GM12878 (cell line): ENCODE measurements around the gene TNK1. TPM values are rescaled to one million over a fixed set of nuclear protein-coding genes. Genes with fewer than 3 reads are reported as not detected.

Source experiments
- EGR1 ChIP-seq, 2 experiments: IDR thresholded peaks; 1 replicate in 1 of 2; 2 replicates in 1 of 2; pipeline ENCODE4 v1.6.1; 2011 to 2012; ENCODE audit warnings: low read depth in 2 of 2, low read length in 2 of 2, borderline replicate concordance in 1 of 2, mild to moderate bottlenecking in 1 of 2, moderate library complexity in 1 of 2
- IRF4 ChIP-seq: IDR thresholded peaks from 2 replicates; pipeline ENCODE4 v1.6.1; 2011; ENCODE audit warnings: low read depth, low read length
- MEF2B ChIP-seq: fragments of 450-650 bp; IDR thresholded peaks from 2 replicates; pipeline ENCODE4 v1.6.1; 2018; ENCODE audit warnings: mild to moderate bottlenecking, moderate library complexity; ENCODE audit not compliant: partially characterized antibody, poor library complexity, severe bottlenecking
- PML ChIP-seq: IDR thresholded peaks from 2 replicates; pipeline ENCODE4 v1.6.1; 2012; ENCODE audit warnings: low read length, inconsistent platforms
- RAD21 ChIP-seq: IDR thresholded peaks from 2 replicates; pipeline ENCODE4 v1.6.1; 2011; ENCODE audit warnings: mild to moderate bottlenecking, low read depth, low read length, moderate library complexity; ENCODE audit not compliant: insufficient read depth
- RUNX3 ChIP-seq: IDR thresholded peaks from 2 replicates; pipeline ENCODE4 v1.6.1; 2012; ENCODE audit warnings: low read length, inconsistent platforms
- SMARCA5 ChIP-seq: fragments of 450-650 bp; IDR thresholded peaks from 2 replicates; pipeline ENCODE4 v1.6.1; 2017; ENCODE audit warnings: mild to moderate bottlenecking
- STAT3 ChIP-seq: IDR thresholded peaks from 2 replicates; pipeline ENCODE4 v1.6.1; 2011; ENCODE audit warnings: low read depth, low read length, improper control_type of control experiment
- TAF1 ChIP-seq: IDR thresholded peaks from 2 replicates; pipeline ENCODE4 v1.6.1; 2011; ENCODE audit warnings: mild to moderate bottlenecking, low read depth, low read length, borderline replicate concordance
- YBX1 ChIP-seq: fragments of 450-650 bp; IDR thresholded peaks from 2 replicates; pipeline ENCODE4 v1.6.1; 2016; ENCODE audit warnings: antibody characterized with exemption
- ZZZ3 ChIP-seq: IDR thresholded peaks from 2 replicates; pipeline ENCODE4 v1.6.1; 2011; ENCODE audit warnings: low read depth; ENCODE audit not compliant: control insufficient read depth, insufficient read length
- polyA plus RNA-seq, 11 experiments: library from polyadenylated mRNA; depleted of rRNA in 4 of 11; unstranded in 6 of 11; stranded (reverse) in 5 of 11; fragments of >200 nt; fragmentation: Nextera tagmentation in 4 of 11; fragmentation: Illumina TruSeq in 1 of 11; extraction: Ambion mirVana in 4 of 11; extraction: Trizol in 1 of 11; gene quantifications; 1 replicate in 1 of 11; 2 replicates in 10 of 11; pipeline versions ENCODE4 v1.2.1 to v1.2.3, GENCODE V29; 2011 to 2016; ENCODE audit warnings: inconsistent platforms in 2 of 11, missing spikeins in 2 of 11, low read depth in 1 of 11
- total RNA-seq, 4 experiments: library from RNA; depleted of rRNA in 3 of 4; stranded (reverse); fragments of >200 nt in 3 of 4; fragmentation: Illumina TruSeq in 1 of 4; extraction: Trizol in 1 of 4; gene quantifications; 2 replicates each; pipeline versions ENCODE4 v1.2.1 to v1.2.3, GENCODE V29; 2013 to 2021
- TF ChIP-seq, protein P1 (sequence below): fragments of 450-650 bp; IDR thresholded peaks from 2 replicates; pipeline ENCODE4 v1.6.1; 2017; ENCODE audit warnings: antibody characterized with exemption, mild to moderate bottlenecking, moderate library complexity
- TF ChIP-seq, protein P2 (sequence below): fragments of 450-650 bp; IDR thresholded peaks from 2 replicates; pipeline ENCODE4 v1.6.1; 2018; ENCODE audit warnings: borderline replicate concordance, mild to moderate bottlenecking; ENCODE audit not compliant: partially characterized antibody
- TF ChIP-seq, protein P3 (sequence below): fragments of 450-650 bp; IDR thresholded peaks from 2 replicates; pipeline ENCODE4 v1.6.1; 2016; ENCODE audit warnings: mild to moderate bottlenecking, moderate library complexity, borderline replicate concordance
- TF ChIP-seq, protein P4 (sequence below): IDR thresholded peaks from 2 replicates; pipeline ENCODE4 v1.6.1; 2012; ENCODE audit warnings: low read length, inconsistent platforms

TNK1 gene
- total and polyA plus RNA-seq, 10 of the 15 experiments (the other 5 are each of a cell fraction or from before 2014, with no cell fraction given), result 0.06 to 2.5 (median 0.70) TPM

DNA sequence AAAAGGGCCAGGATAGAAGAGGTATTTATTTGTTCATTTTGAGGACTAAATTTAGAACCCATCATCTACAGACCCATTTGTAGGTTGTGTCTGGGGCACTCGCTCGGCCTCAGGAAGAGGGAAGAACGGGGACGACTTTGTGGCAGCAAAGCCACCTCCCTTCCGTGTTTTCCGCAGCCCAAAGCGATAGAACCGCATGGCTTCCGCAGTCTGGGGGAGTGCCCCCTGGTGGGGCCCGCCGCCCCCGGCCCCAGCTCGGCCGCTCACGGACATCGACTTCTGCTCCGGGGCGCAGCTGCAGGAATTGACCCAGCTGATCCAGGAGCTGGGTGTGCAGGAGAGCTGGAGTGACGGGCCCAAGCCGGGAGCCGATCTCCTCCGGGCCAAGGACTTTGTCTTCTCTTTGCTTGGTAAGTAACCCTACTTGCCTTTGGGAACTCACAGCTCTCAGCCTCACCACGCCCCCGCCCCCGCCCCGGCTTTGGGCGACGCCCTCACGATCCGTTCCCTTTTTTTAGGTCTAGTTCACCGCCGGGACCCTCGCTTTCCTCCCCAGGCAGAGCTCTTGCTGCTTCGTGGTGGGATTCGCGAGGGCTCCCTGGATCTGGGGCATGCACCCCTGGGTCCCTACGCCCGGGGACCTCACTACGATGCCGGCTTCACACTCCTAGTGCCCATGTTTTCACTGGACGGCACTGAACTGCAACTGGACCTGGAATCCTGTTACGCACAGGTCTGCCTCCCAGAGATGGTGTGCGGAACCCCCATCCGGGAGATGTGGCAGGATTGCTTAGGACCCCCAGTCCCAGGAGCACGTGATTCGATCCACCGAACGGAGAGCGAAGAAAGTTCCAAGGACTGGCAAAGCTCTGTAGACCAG lies 55.0 kb downstream of the TNK1 start (continued):
- TF ChIP-seq, protein P1, sequence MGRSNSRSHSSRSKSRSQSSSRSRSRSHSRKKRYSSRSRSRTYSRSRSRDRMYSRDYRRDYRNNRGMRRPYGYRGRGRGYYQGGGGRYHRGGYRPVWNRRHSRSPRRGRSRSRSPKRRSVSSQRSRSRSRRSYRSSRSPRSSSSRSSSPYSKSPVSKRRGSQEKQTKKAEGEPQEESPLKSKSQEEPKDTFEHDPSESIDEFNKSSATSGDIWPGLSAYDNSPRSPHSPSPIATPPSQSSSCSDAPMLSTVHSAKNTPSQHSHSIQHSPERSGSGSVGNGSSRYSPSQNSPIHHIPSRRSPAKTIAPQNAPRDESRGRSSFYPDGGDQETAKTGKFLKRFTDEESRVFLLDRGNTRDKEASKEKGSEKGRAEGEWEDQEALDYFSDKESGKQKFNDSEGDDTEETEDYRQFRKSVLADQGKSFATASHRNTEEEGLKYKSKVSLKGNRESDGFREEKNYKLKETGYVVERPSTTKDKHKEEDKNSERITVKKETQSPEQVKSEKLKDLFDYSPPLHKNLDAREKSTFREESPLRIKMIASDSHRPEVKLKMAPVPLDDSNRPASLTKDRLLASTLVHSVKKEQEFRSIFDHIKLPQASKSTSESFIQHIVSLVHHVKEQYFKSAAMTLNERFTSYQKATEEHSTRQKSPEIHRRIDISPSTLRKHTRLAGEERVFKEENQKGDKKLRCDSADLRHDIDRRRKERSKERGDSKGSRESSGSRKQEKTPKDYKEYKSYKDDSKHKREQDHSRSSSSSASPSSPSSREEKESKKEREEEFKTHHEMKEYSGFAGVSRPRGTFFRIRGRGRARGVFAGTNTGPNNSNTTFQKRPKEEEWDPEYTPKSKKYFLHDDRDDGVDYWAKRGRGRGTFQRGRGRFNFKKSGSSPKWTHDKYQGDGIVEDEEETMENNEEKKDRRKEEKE, result no peak
- peak; percentile 51 for TF ChIP-seq RUNX3
- 0 out of 2 replicates have a peak, but pooled peaks have one; percentile 22 for TF ChIP-seq PML
- TF ChIP-seq RAD21, result no peak
- no peak for TF ChIP-seq YBX1
- TF ChIP-seq, protein P2, sequence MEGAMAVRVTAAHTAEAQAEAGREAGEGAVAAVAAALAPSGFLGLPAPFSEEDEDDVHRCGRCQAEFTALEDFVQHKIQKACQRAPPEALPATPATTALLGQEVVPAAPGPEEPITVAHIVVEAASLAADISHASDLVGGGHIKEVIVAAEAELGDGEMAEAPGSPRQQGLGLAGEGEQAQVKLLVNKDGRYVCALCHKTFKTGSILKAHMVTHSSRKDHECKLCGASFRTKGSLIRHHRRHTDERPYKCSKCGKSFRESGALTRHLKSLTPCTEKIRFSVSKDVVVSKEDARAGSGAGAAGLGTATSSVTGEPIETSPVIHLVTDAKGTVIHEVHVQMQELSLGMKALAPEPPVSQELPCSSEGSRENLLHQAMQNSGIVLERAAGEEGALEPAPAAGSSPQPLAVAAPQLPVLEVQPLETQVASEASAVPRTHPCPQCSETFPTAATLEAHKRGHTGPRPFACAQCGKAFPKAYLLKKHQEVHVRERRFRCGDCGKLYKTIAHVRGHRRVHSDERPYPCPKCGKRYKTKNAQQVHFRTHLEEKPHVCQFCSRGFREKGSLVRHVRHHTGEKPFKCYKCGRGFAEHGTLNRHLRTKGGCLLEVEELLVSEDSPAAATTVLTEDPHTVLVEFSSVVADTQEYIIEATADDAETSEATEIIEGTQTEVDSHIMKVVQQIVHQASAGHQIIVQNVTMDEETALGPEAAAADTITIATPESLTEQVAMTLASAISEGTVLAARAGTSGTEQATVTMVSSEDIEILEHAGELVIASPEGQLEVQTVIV, result no peak
- TF ChIP-seq IRF4, result no peak
- TF ChIP-seq, protein P3, sequence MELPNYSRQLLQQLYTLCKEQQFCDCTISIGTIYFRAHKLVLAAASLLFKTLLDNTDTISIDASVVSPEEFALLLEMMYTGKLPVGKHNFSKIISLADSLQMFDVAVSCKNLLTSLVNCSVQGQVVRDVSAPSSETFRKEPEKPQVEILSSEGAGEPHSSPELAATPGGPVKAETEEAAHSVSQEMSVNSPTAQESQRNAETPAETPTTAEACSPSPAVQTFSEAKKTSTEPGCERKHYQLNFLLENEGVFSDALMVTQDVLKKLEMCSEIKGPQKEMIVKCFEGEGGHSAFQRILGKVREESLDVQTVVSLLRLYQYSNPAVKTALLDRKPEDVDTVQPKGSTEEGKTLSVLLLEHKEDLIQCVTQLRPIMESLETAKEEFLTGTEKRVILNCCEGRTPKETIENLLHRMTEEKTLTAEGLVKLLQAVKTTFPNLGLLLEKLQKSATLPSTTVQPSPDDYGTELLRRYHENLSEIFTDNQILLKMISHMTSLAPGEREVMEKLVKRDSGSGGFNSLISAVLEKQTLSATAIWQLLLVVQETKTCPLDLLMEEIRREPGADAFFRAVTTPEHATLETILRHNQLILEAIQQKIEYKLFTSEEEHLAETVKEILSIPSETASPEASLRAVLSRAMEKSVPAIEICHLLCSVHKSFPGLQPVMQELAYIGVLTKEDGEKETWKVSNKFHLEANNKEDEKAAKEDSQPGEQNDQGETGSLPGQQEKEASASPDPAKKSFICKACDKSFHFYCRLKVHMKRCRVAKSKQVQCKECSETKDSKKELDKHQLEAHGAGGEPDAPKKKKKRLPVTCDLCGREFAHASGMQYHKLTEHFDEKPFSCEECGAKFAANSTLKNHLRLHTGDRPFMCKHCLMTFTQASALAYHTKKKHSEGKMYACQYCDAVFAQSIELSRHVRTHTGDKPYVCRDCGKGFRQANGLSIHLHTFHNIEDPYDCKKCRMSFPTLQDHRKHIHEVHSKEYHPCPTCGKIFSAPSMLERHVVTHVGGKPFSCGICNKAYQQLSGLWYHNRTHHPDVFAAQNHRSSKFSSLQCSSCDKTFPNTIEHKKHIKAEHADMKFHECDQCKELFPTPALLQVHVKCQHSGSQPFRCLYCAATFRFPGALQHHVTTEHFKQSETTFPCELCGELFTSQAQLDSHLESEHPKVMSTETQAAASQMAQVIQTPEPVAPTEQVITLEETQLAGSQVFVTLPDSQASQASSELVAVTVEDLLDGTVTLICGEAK, result no peak
- TF ChIP-seq, protein P4, sequence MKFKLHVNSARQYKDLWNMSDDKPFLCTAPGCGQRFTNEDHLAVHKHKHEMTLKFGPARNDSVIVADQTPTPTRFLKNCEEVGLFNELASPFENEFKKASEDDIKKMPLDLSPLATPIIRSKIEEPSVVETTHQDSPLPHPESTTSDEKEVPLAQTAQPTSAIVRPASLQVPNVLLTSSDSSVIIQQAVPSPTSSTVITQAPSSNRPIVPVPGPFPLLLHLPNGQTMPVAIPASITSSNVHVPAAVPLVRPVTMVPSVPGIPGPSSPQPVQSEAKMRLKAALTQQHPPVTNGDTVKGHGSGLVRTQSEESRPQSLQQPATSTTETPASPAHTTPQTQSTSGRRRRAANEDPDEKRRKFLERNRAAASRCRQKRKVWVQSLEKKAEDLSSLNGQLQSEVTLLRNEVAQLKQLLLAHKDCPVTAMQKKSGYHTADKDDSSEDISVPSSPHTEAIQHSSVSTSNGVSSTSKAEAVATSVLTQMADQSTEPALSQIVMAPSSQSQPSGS, result no peak
- peak in 1 of 2 experiments; percentile 82; a peak in 2 of 3 replicates for TF ChIP-seq EGR1 (IDR thresholded peaks at IDR 0.05; ENCODE audit: borderline replicate concordance in 1 of 2, low read depth in 2 of 2, low read length in 2 of 2)
- peak; percentile 12 for TF ChIP-seq MEF2B
- no peak for TF ChIP-seq SMARCA5
- no peak for TF ChIP-seq STAT3
- no peak for TF ChIP-seq ZZZ3
- TF ChIP-seq TAF1, result 0 out of 2 replicates have a peak, but pooled peaks have one; percentile 15
